HG03025 (cell line): ENCODE measurements around the gene PRKAG2.
"Not testable (repeated sequence)": the region's sequence is repeated elsewhere in the genome, so short reads cannot be mapped to it uniquely, and the experiment has no call there.

Source experiments
- ATAC-seq: cut with Tn5 transposase; IDR thresholded peaks from one replicate; pipeline ENCODE4 v1.9.1; 2021; ENCODE audit warnings: mild to moderate bottlenecking, moderate library complexity; ENCODE audit not compliant: unreplicated experiment, low FRiP score

Gene PRKAG2

DNA sequence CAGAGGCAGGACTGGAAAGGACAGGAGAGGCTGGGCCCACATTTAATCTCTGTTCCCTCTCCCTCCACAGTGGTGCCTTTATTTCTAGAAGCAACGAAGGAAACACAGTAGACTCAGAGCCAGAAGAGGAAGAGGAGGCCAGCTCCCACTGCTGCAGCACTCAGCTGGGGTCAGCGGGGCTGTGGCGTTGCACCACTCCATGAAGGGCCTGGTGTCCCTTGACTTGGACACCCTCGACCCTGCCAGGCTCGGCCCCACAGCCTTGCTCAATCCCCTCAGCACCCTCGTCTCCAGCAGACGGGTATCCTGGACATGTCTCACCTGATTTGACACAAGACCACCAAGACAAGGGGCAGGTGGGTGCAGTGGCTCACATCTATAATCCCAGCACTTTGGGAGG is 38.8 kb downstream of the PRKAG2 start:
- no peak for ATAC-seq

DNA sequence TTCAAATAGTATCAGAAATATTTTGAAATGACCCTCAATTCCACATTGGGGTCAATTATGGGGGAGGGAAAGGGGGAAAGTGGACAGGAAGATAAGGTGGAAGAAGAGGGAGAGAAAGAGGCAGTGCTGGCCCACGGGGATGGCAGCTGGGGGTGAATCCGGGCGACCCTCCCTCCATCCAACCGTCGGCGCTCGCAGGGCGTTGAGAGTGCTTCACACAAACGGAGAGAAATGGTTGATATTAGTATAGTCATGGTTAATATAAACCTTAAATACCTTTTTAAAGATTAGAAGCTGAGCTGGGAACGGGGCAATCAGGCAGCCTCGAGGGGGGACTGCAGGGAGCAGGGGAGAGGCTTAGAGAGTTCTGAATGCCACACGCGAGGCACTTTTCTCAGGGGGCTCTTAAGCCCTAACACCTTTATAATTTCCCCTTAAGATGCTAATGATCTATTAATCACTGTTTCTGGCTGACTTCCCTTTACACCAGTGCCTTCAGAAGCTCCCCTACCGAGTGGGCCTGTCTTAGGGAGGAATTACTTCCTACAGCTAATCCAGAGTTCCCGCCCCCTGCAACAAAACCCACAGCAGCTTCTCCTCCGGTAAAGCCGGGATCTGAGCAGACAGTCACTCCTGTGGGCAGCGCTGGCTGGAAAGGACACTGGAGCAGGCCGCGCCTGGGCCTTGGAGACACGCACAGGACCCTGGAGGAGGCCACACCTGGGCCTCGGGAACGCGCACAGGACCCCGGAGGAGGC is 39.5 kb downstream of the PRKAG2 start:
- no peak for ATAC-seq

DNA sequence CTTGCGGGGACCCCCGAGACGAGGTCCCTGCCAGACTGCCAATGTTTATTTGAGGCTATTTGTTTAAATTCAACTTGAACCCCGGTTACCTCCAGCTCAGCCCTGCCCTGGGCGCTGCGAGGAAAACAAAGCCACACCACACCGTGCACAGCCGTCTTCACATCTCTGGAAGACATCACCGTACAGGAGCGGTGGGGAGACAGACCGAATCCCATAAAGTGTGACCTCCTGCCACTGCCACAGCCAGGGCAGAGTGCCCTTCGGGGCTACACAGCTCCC is 40.0 kb downstream of the PRKAG2 start:
- no peak for ATAC-seq

DNA sequence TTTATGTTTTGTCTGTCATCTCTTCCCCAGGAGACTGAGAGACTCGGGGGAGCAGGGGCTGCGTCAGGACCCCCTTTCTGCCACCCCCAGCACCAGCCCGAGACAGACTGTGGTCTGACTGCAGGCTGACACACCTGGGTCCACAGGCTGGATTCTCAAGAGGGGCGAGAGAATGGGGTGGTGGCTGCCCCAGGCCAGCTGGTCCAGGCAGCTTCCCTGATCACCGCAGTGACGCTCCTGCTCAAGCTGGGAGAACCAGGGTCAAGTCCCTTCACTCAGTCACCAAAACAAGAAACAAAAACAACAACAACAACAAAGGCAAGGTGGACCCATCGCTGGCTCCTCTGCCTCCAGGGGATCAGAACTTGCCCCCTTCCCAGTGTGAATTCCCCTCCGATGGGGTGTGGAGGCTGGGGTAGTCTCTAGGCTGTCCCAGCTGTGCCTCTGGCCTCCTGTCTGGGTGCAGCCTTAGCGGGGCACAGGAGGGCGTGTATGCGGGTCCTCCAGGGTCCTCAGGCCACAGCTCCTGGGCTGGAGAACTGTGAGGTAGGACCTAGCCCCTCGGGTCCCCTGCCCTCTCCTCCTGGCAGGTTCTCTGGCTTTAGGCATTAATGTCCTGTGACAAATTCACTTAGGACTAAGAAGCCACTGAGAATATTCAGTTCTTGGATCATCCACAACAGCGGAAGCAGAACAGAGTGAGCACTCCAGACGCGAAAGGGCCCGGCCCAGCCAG is 40.6 kb downstream of the PRKAG2 start:
- no peak for ATAC-seq

DNA sequence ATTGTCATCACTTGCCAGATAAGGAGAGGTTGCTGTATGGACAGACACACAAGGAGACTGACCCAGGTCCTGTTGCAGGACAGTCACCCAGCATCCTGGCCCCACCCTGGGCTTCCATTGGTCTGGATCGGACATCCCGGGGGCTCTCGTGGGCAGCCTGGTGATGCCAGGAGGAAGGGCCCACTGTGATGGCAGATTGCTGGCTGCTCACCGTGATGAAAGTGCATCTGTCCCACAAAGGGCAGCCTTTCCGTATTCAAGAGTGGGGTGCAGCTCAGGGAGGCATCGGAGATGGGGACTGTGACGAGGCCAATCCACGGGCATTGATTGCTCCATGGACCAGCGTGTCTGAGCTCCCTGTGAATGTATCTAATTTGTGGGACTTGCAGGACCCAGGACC is 41.3 kb downstream of the PRKAG2 start:
- ATAC-seq, result no peak

DNA sequence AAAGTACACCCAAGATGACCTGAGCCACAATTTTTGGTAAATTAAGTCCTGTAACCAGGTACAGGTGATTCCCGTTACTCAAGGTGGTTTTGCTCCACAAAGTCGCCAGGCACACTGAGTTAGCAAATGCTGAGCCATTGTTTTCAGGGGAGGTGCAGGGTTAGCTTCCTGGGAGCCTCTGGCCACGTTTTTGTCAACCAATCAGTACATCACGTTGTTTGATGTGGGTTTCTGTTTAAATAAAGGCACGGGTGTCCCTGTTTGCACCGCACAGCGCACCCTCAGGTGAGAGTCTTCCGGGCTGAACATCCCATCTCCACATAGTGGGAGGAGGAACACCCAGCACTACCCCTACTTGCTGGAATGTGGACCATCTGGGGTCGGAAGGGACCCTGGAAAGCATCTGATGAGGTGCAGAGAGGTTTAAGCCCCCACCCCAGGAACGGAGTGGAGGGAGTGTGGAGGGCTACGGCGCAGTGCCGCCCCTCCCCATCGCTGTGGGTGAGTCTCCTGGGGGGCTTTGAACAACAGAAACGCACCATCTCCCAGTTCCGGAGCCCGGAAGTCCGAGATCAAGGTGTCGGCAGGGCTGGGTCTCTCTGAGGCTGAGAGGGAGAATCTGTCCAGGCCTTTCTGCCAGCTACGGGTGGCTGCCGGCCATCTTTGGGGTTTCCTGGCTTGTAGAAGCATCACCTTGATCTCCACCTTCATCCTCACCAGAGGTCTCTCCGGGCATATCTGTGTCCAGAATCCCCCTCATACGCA is 42.5 kb downstream of the PRKAG2 start:
- ATAC-seq, result no peak

DNA sequence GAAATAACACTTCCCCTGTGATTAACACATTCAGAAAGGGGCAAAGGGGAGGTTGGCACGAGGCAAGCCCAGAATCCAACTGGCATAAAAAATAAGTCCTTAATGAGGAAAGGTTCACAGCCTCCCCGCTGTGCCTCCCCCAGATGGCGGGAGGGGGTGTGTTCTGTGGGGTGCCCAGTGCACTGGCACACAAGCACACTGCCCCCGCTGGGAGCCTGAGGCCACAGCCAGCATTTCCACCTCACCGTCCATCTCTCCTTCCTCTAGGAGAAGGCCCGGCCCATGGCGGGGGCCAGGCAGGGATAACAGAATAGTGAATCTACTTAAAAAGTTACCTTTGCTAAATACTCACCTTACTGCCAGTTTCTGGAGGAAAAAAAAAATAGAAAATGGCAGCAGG is 43.2 kb downstream of the PRKAG2 start:
- ATAC-seq, result no peak

DNA sequence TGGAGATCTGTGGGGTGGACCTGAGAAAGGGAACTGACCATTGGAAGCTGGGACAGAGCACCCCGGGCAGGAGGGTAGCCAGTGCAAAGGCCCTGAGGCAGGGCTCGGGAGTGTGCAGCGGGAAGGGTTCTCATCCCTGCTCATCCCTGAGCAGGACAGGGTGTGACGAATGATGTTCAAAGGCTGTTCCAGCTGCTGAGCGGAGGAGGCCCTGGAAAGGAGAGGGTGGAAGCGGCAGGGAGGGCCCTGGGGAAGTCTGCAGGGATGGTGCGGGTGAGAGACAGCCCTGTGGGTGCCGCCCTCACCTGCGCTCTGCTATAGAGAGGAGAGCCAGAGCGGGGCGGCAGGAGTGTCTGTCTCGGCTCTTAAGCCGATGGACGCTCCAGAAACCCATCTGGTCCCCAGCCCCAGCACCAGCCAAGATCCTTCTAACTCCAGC is 43.7 kb downstream of the PRKAG2 start:
- no peak for ATAC-seq

DNA sequence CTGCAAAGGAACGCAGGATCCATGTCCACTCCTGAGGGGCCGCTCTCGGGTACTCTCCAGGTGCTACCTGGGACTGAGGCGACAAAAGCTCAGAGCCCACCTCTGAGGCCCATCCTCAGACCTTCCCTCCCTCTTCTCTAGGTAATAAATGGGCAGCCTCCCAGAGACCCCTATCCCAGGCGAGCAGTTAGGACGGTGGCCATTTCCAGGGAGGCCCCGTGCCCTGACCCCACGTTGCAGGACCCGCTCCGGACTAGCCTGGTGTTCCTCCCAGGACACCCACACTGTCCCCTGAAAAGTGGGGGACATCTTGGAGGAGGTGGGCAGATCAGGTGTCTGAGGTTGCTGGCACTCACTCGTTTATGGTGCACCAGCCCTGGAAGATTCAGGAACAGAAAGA is 44.3 kb downstream of the PRKAG2 start:
- ATAC-seq, result no peak

DNA sequence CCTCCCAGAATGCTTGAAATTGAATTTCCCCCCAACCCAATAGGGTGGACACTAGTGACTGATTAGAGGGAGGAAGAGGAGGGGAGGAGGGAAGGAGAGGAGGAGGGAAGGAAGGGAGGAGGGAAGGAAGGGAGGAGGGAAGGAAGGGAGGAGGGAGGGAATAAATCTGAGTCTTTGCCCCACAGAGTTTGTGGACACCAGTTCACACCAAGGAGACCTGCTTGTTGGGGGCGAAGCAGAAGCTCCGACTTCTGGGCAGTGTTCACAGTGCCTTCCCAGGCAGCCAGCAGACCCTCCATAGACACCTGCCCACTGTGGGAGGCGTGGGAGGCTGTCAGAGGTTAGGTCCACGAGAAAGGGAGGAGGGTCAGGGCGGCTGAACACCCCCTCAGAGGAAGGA is 44.8 kb downstream of the PRKAG2 start:
- no peak for ATAC-seq

DNA sequence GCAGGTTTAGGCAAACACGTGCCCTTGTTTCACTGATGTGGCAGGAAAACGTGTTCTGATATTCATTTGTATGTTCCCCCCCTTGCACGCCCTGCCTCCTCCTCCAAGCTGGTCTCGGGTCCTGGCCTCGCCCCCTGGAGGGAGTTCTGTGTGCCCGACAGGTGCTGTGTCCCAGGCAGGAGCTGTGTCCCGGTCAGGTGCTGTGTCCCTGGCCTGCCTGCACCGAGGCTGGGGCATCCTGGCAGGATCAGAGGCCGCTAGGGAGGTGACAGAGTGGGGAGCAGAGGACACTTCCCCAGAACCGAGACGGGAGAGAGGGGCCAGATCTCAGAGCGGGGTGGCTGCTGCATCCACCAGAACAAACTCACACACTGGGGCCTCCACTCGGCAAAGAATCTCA is 45.3 kb downstream of the PRKAG2 start:
- no peak for ATAC-seq

DNA sequence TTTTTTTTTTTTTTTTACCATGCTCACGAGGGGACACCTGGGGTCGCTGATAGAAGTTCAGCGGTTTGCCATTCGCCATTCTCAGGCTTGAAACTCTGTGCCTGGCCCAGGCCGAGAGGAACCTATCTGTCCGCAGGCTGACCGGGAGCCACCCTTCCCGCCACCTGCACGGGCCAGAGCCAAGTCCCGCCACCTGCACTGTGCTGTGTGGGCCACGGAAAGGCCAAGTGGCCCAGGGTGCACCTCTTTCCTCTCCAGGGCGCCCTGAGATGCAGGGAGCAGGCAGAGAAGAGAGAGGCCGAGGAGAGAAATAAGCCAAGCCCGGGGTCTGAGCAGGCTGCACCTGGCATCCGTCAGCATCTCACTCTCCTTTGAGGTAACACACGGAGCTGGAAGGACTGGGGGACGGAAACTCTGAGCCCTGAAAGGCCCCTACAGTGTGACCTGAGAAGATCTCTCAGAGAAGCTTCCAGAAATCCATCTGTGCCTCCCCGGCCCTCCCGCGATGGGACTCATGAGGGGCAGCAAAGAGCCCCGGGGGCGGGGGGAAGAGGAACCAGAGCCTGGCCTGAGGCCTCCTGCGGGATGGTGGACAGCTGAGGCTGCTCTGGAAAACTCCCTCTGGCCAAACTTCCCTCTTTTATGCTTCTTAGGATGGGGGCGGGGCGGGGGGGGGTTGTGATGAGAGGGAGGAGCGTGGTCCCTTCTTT is 46.6 kb downstream of the PRKAG2 start:
- no peak for ATAC-seq

DNA sequence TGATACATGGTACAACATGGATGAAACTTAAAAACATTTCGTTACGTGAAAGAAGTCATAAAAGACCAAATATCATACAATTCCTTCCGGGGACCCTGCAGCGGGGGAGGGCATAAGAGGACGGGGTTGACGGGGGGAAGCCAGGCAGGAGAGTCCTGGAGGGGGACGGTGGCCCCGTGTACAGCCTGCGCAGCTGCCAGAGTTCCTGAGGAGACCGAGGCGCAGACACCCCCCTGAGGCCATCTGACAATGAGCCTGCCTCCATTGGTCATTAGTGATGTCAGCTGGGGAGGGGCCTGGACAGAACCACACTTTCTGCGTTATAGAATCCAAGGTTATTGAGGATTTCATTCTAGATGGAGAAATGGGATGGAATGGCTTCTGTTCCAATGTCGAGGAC is 47.2 kb downstream of the PRKAG2 start:
- ATAC-seq, result no peak

DNA sequence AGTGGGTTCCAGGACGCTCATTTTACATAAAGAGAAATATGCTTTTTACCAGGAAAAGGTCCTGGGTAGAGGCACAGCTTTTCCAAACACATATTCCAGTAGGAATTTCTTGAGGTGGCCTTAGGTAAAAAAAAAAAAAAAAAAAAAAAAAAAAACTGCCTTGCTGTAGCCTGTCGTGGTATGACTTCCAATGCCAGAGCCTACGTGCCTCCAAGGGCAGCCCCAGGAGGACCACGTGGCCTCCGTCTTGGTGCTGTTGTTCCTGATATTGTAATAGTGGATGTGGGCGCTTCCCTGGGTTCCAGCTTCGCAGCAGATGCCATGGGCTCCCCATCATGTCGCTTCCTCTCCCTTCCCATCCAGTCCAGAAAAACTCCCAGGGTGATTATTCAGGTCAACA is 49.3 kb downstream of the PRKAG2 start:
- no peak for ATAC-seq

DNA sequence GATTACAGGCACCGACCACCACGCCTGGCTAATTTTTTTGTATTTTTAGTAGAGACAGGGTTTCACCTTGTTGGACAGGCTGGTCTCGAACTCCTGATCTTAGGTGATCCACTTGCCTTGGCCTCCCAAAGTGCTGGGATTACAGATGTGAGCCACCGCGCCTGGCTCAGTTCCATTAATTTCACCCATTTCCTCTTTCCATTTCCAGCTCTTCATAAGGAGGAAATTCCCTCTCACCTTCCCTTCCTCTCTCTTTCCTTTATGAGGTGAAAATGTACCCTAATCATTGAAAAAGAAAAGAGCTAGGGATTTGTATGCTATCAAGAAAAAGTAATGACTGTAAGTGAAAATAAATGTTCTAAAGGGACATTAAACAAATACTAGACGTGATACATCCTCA is 50.6 kb downstream of the PRKAG2 start:
- ATAC-seq, result not testable (repeated sequence)

DNA sequence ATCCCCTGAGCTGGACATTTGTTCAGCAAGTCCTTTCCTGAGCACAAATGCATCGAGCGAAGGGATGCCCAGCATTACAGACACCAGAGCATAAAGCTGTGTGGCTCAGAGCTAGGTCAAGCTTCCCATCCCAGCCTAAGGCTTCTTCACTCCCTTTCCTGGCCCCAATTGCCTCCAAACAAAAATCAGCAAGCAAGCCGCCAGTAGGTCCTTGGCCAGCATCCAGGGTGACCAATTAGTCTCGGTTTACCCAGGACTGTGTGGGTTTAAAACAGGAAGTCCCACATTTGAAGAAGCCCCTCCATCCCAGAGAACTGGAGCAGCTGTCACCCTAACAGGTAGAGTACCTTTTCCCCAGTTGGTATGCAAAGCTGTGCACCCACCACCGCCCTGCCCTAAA is 51.2 kb downstream of the PRKAG2 start:
- ATAC-seq, result no peak

DNA sequence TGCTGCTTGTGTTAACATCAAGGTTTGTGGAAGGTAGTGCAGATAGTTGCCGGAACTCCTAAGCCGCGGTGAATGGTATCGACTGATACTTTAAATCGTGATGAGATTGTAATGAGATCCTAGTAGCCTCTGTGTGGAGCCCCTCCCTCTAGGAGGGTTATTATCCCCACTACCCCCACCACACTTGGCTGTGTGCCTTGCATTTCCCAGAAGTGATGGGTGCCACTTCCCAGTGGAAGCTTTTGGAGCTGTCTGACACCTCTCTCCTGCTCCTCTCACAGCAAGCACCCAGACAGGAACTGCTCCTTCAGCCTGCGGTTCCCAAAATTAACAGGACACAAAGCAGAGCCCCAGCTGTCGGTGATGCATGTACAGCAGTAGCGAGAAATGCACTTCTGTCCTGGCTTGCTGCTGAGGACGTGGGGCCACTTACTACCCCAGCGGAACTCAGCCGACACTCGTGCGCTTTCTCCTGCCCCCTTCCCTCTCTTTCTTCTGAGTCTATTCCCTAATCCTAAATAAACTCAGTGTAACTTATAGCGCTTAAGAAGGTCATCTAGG is 52.5 kb downstream of the PRKAG2 start:
- no peak for ATAC-seq

DNA sequence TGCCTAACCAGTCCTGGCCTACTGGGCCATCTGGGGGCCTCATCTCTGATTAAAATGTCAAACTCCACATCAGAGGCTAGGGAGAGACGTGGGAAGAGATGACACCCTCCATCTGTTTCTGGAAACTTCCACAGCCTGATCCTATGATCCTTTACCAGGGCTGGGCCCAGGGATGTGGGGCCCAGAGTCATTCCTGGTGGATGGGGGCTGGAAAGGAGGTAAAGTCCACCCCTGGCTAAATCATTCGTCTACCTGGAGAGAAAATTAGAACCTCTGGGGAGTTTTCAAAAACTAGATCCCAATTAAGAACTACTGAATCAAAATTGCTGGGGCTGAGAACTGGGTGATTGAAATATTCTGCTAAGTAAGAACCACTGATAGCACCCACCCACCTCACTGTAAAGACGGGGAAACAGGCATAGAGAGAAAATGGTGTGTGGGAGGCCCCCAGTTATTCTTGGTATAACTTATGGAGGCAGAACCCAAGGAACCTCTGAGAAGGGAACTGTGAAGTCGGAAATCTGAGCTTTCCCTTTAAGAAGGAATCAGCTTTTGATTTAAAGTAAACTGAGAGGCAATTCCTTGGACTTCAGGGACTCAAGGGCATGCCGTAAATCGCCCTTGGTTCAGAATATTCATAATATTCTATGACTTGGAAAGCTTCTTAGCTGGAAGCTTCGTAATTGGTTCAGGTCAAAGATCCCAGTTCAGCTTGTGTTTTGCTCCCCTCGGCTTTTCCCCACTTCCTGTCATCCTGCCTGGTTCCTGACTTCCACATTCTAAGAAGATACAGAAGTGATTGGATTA is 53.1 kb downstream of the PRKAG2 start:
- no peak for ATAC-seq

DNA sequence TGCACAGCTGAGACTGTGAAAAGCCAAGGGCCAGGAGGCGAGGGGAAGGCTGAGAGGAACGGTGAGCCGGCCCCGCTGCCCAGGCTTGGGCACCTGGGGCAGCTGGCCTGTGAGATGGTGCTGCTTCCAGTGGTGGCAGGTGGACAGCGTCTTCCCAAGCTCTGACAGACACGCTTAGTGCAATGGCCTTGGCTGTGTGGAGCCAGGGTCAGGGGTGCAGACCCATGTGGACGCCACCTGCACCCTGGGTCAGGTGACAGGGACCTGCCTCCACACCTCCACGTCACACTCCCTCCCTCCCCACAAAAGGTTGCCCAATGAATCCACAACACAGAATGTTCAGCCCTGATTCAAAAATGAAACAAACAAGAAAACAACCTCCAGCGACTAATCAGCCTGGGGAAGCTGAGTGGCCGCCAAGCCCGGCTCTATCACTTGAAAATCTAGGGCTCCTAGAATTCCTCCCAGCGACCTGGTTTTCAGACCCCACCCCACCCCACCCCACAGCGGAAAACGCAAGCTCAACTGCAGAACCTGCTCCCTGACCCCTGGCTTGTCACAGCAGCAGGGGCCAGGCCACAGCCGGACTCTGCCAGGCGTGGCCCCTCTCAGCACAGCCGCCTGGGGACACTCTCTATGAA is 54.3 kb downstream of the PRKAG2 start:
- ATAC-seq, result no peak
